Natural killer cell (primary cell): ENCODE data around the gene MED13L. TPM values are rescaled to one million over a fixed set of nuclear protein-coding genes. Genes with fewer than 3 reads are reported as not detected.

Experiments
- ATAC-seq, 3 donors: fragments of 150-1000 bp in 2 of 3; fragments of 200-7000 bp in 1 of 3; cut with Tn5 transposase; 1 replicate in 1 of 3; 2 replicates in 2 of 3; pipeline ENCODE4 v1.10.0; 2021; ENCODE audit warnings: mild to moderate bottlenecking in 2 of 3, moderate library complexity in 2 of 3
- DNase-seq, 2 donors: peaks; one replicate each; pipeline versions ENCODE4 v3.0.0 to v3.0.0-alpha.2; 2013 to 2021; ENCODE audit warnings: mixed read lengths in 1 of 2
- H3K27ac ChIP-seq: one replicate; pipeline ENCODE4 v1.5.1; 2013; ENCODE audit warnings: mild to moderate bottlenecking, low read length
- H3K27me3 ChIP-seq: one replicate; pipeline ENCODE4 v1.6.1; 2013; ENCODE audit warnings: low read length; ENCODE audit not compliant: control insufficient read depth, insufficient read depth
- H3K36me3 ChIP-seq: one replicate; pipeline ENCODE4 v1.6.1; 2013; ENCODE audit warnings: low read length; ENCODE audit not compliant: control insufficient read depth, insufficient read depth
- H3K4me1 ChIP-seq: one replicate; pipeline ENCODE4 v1.6.1; 2013; ENCODE audit warnings: low read length; ENCODE audit not compliant: control insufficient read depth, insufficient read depth
- H3K4me3 ChIP-seq: one replicate; pipeline ENCODE4 v1.5.1; 2013; ENCODE audit warnings: low read length
- H3K9me3 ChIP-seq: one replicate; pipeline ENCODE4 v1.6.1; 2013; ENCODE audit warnings: low read length; ENCODE audit not compliant: control insufficient read depth, insufficient read depth
- H3K27ac Mint-ChIP-seq, 2 donors: one replicate each; pipeline ENCODE4 v1.8.0; 2022; ENCODE audit warnings: mild to moderate bottlenecking in 2 of 2, mixed read lengths in 2 of 2, moderate library complexity in 1 of 2
- H3K27me3 Mint-ChIP-seq, 2 donors: one replicate each; pipeline ENCODE4 v1.8.0; 2022; ENCODE audit warnings: low read depth in 2 of 2, mixed read lengths in 2 of 2
- H3K36me3 Mint-ChIP-seq: one replicate; pipeline ENCODE4 v1.8.0; 2022; ENCODE audit warnings: mixed read lengths
- H3K4me1 Mint-ChIP-seq, 2 donors: one replicate each; pipeline ENCODE4 v1.8.0; 2022; ENCODE audit warnings: mixed read lengths in 2 of 2
- H3K4me3 Mint-ChIP-seq: one replicate; pipeline ENCODE4 v1.8.0; 2022; ENCODE audit warnings: mild to moderate bottlenecking, moderate library complexity, mixed read lengths
- H3K9me3 Mint-ChIP-seq, 2 donors: one replicate each; pipeline ENCODE4 v1.8.0; 2022; ENCODE audit warnings: mixed read lengths in 2 of 2
- CTCF ChIP-seq: fragments of 200-600 bp; IDR thresholded peaks from one replicate; pipeline ENCODE4 v1.8.0; 2022; ENCODE audit warnings: antibody characterized with exemption
- whole genome bisulfite sequencing: methylation state at CpG from one replicate; pipeline ENCODE4 v1.1.7; 2013; ENCODE audit warnings: missing lambda C conversion rate; ENCODE audit not compliant: insufficient coverage; 5-methylcytosine and 5-hydroxymethylcytosine counted together
- intact Hi-C: fragments of 100-400 bp; cut with micrococcal nuclease; formaldehyde crosslinking; loops from one replicate; pipeline ENCODE4 v1.14.2; 2022
- total RNA-seq, 4 donors: library from RNA; stranded (reverse); fragments of 120-200 nt in 1 of 4; gene quantifications; one replicate each; pipeline versions ENCODE4 v1.2.3 to v1.2.4, GENCODE V29; 2013 to 2022

Gene MED13L
- total RNA-seq, 3 donors from 2014 or later (not counting 1 experiment from before 2014, with no cell fraction given): 237 to 316 (median 240) TPM

- H3K27ac Mint-ChIP-seq: no peak overlapping the region
- Histone ChIP-seq H3K36me3 (no peaks in the 10 kb centered on the region), H3K4me1 (peaks cover 13% of the 10 kb centered on the region), H3K27me3 (no peaks in the 10 kb centered on the region), H3K9me3 (no peaks in the 10 kb centered on the region), H3K27ac (no peak overlapping the region), H3K4me3 (no peak overlapping the region)
- intact Hi-C loops: no loop called here
- DNase-seq: no peak
- peak overlapping the region; percentile 18 for H3K4me3 Mint-ChIP-seq
- 44% methylated on average over 1 of the region's 1 CpG for WGBS
- no peaks in the 10 kb centered on the region for H3K36me3 Mint-ChIP-seq
- no peak for ATAC-seq
- TF ChIP-seq CTCF: no peak
- H3K4me1 Mint-ChIP-seq: peaks cover 40 to 43% of the 10 kb centered on the region in 2 donors
- H3K27me3 Mint-ChIP-seq: no peaks in the 10 kb centered on the region
- no peaks in the 10 kb centered on the region for H3K9me3 Mint-ChIP-seq
Observed at GRCh38 chr12:116263431-116263830, 14.1 kb downstream of the MED13L start.

GRCh38 chr12:116262741-116263140, 14.8 kb downstream of the MED13L start:
- H3K27ac Mint-ChIP-seq: no peak overlapping the region
- no peaks in the 10 kb centered on the region for H3K27me3 Mint-ChIP-seq
- ATAC-seq: no peak
- WGBS: 100% methylated on average over 1 of the region's 2 CpGs
- no peaks in the 10 kb centered on the region for H3K36me3 ChIP-seq
- no peaks in the 10 kb centered on the region for H3K9me3 Mint-ChIP-seq
- TF ChIP-seq CTCF: no peak
- H3K27me3 ChIP-seq: no peaks in the 10 kb centered on the region
- no peak overlapping the region for H3K4me3 Mint-ChIP-seq
- H3K4me3 ChIP-seq: no peak overlapping the region
- H3K9me3 ChIP-seq: no peaks in the 10 kb centered on the region
- intact Hi-C loops: no loop called here
- H3K36me3 Mint-ChIP-seq: no peaks in the 10 kb centered on the region
- peaks cover 46 to 49% of the 10 kb centered on the region in 2 donors for H3K4me1 Mint-ChIP-seq
- H3K27ac ChIP-seq: no peak overlapping the region
- peaks cover 13% of the 10 kb centered on the region for H3K4me1 ChIP-seq
- DNase-seq: no peak

GRCh38 chr12:116261525-116262100, 15.9 kb downstream of the MED13L start:
- Histone ChIP-seq H3K36me3 (no peaks in the 10 kb centered on the region), H3K4me1 (peaks cover 13% of the 10 kb centered on the region), H3K27me3 (no peaks in the 10 kb centered on the region), H3K4me3 (no peak overlapping the region), H3K27ac (no peak overlapping the region), H3K9me3 (no peaks in the 10 kb centered on the region)
- DNase-seq (no peak), ATAC-seq (peak in 2 of 3 donors; percentile 36 to 52)
- Mint-ChIP-seq H3K4me3 (peak overlapping the region; percentile 51), H3K27ac (peak overlapping the region in 1 of 2 donors; percentile 46), H3K27me3 (no peaks in the 10 kb centered on the region), H3K4me1 (peaks cover 55 to 58% of the 10 kb centered on the region in 2 donors), H3K9me3 (no peaks in the 10 kb centered on the region), H3K36me3 (no peaks in the 10 kb centered on the region)
- 20% methylated on average over 4 of the region's 4 CpGs for WGBS
- no peak for TF ChIP-seq CTCF
- intact Hi-C loops: no loop called here
